GM12872 (cell line): ENCODE results near the gene KBTBD13.
A peak's percentile ranks its signal among the peaks of the same experiment; 100 is the strongest.

ENCODE experiments used
- CTCF ChIP-seq: IDR thresholded peaks from 3 replicates; pipeline ENCODE4 v1.5.1; 2011; ENCODE audit warnings: low read depth, mild to moderate bottlenecking, low read length, moderate library complexity; ENCODE audit not compliant: insufficient read depth

KBTBD13 gene

DNA sequence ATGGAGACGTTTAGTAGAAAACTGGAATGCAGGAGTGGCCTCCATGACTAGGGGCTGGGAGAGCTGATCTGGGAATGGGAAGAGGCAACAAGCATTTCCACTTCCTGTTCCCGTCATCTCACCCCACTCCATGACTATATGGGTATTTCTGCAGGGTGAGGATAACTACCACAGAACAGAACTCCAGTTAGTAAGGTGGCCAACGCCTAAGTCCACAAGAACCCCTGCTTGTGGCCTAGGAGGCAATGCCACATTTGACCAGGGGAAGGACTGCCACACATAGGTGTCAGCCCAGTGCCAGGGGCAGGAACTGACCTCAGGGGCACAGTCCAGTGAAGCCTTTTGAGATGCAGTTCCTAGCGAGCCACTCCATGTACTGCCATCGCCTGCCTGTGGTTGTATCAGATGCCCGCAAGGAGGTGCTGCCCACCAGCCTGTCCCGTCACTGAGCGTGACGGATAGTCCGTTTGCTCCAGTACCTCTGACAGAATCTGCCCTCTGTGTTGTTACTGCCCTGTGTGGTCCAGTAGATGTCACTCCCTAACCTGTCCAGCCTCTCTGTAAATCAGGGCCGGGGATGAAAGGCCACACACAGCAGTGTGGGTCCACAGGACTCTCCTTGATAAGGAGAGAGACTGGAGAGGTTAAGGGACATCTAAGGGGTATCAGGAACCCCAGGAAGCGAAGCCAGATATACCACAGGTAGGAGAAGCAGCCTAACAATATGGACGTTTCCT, 43.6 kb upstream of the KBTBD13 start:
- peak; percentile 92 for TF ChIP-seq CTCF

DNA sequence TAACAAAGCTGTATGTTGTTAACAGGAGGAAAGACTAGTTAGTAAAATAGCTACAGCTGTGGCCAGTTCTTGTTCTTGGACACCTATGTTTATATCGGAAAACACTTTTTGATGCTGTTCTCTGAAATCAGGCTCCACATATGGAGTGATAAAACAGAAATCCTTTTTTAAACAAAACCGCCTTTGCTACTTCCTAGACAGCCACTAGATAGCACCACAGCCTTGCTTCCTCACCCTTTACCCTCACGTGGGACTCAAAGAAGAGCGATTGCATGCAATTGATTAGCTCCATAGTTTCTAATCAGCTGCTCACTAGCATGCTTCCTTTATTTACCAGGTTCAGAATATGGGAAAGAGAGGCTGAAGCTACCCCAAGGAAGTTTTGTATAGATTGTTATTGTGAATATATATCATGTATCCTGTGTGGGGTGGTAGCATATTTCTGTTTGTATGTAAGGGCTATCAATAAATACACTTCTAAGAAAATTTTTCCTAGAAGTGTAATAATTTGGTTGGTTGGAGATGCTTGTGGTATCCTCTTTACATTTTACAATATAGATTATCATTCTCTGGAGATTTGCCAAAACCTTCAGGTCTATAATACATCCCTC, 42.8 kb upstream of the KBTBD13 start:
- peak; percentile 72 for TF ChIP-seq CTCF

GRCh38 chr15:65034719-65035118, 41.8 kb upstream of the KBTBD13 start:
- no peak for TF ChIP-seq CTCF

DNA sequence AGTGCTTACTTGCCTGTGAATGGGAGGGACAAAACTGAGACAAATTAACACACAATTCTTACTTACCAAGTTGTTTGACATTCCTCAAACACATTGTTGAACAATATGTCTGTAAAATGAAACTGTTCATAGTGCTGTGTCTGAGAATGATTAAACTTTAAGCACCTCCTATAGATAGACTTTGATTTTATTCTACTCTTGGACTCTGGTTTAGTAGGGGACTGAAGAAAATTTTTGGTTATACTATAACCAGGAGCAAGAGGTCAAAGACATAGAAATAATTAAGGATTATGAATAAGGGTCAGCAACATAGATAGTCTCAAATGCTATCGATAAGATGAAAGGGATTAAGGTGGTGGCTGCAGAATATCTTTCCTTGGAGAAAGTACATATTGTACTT, 39.2 kb upstream of the KBTBD13 start:
- no peak for TF ChIP-seq CTCF

GRCh38 chr15:65038428-65038827, 38.1 kb upstream of the KBTBD13 start:
- no peak for TF ChIP-seq CTCF

DNA sequence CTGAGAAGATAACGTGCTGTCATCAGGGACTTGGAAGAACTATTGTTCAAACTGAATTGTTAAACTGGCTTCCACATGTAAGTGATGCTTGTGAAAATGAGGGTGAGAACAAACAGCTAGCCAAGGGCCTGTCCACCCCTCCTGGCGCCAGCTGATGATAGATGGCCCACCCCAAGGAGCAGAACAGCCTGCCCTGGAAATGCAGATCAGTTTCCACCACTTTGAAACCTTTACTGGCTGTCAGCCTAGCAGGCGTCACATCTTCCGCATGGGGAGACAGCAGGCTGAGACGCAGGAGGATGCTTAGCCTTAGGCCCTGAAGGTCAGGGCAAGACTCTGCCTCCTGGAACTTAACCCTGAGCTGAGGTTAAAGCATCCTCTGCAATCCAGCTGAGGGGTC, 37.7 kb upstream of the KBTBD13 start:
- no peak for TF ChIP-seq CTCF

GRCh38 chr15:65040461-65040860, 36.1 kb upstream of the KBTBD13 start:
- no peak for TF ChIP-seq CTCF
